ENCODE measurements around the gene MEIOB.
"Not testable (repeated sequence)": the region's sequence is repeated elsewhere in the genome, so short reads cannot be mapped to it uniquely, and the experiment has no call there.

Gene MEIOB

GRCh38 chr16:1906055-1906845 lies 34.3 kb upstream of the MEIOB start:
- no peak for DNase-seq

GRCh38 chr16:1903845-1904840 lies 32.2 kb upstream of the MEIOB start:
- no peak for DNase-seq

GRCh38 chr16:1903220-1903574 lies 31.2 kb upstream of the MEIOB start:
- DNase-seq = no peak

- no peak for DNase-seq
These were observed 30.7 kb upstream of the MEIOB start for GRCh38 chr16:1902547-1903219.

GRCh38 chr16:1900452-1900774 lies 28.4 kb upstream of the MEIOB start:
- DNase-seq = no peak

- peak; percentile 85 for DNase-seq
These were observed 27.9 kb upstream of the MEIOB start for GRCh38 chr16:1899641-1900451.

- not testable (repeated sequence) for DNase-seq
These were observed 25.7 kb upstream of the MEIOB start for GRCh38 chr16:1897692-1898091.

GRCh38 chr16:1895949-1896675 lies 24.1 kb upstream of the MEIOB start:
- DNase-seq = no peak

- no peak for DNase-seq
These were observed 23.1 kb upstream of the MEIOB start for GRCh38 chr16:1895068-1895467.

- peak; percentile 48 for DNase-seq
These were observed 18.7 kb upstream of the MEIOB start for GRCh38 chr16:1890708-1891050.

GRCh38 chr16:1890024-1890707 lies 18.2 kb upstream of the MEIOB start:
- no peak for DNase-seq

- DNase-seq = peak; percentile 58
These were observed 15.9 kb upstream of the MEIOB start for GRCh38 chr16:1887711-1888354.

GRCh38 chr16:1884889-1885288 lies 12.9 kb upstream of the MEIOB start:
- DNase-seq = no peak

GRCh38 chr16:1884155-1884760 lies 12.3 kb upstream of the MEIOB start:
- no peak for DNase-seq

- DNase-seq = not testable (repeated sequence)
These were observed 9.2 kb upstream of the MEIOB start for GRCh38 chr16:1881172-1881571.

GRCh38 chr16:1879477-1879876 lies 7.5 kb upstream of the MEIOB start:
- DNase-seq = no peak

GRCh38 chr16:1878256-1878655 lies 6.3 kb upstream of the MEIOB start:
- no peak for DNase-seq

GRCh38 chr16:1877804-1878203 lies 5.8 kb upstream of the MEIOB start:
- peak; percentile 45 for DNase-seq

GRCh38 chr16:1877089-1877488 lies 5.1 kb upstream of the MEIOB start:
- no peak for DNase-seq

- no peak for DNase-seq
These were observed 4.5 kb upstream of the MEIOB start for GRCh38 chr16:1876468-1876867.
